GM12874 (cell line): Measurements from ENCODE around the gene OSGIN1.

Source experiments
- CTCF ChIP-seq: IDR thresholded peaks from 2 replicates; pipeline ENCODE4 v1.5.1; 2011; ENCODE audit warnings: low read depth, mild to moderate bottlenecking, control low read depth, low read length, moderate library complexity; ENCODE audit not compliant: insufficient read depth

The OSGIN1 gene

GRCh38 chr16:83912519-83913244 lies 40.4 kb upstream of the OSGIN1 start:
- TF ChIP-seq CTCF, result no peak

- TF ChIP-seq CTCF, result no peak
Observed at GRCh38 chr16:83913245-83913633, 39.8 kb upstream of the OSGIN1 start.

- TF ChIP-seq CTCF, result no peak
Observed at GRCh38 chr16:83914091-83914710, 38.8 kb upstream of the OSGIN1 start.

GRCh38 chr16:83915081-83915480 lies 38.0 kb upstream of the OSGIN1 start:
- no peak for TF ChIP-seq CTCF

GRCh38 chr16:83915491-83915890 lies 37.5 kb upstream of the OSGIN1 start:
- no peak for TF ChIP-seq CTCF

GRCh38 chr16:83917152-83918120 lies 35.6 kb upstream of the OSGIN1 start:
- no peak for TF ChIP-seq CTCF

- TF ChIP-seq CTCF, result no peak
Observed at GRCh38 chr16:83920894-83921491, 32.0 kb upstream of the OSGIN1 start.
